GM23338 (cell line): ENCODE data around the gene CTDSPL.

ENCODE experiments used
- CREB1 ChIP-seq: fragments of 250-450 bp; sonication (Bioruptor Pico); IDR thresholded peaks from 2 replicates; pipeline ENCODE4 v1.5.0; 2020; ENCODE audit warnings: low read depth, mild to moderate bottlenecking, moderate library complexity
- CTCF ChIP-seq, 2 experiments: fragments of 200-600 bp in 1 of 2; sonication (generic) in 1 of 2; conservative IDR thresholded peaks; 2 replicates each; pipeline versions ENCODE4 v1.5.1 to v1.6.1; 2016 to 2017; ENCODE audit warnings: antibody characterized with exemption in 2 of 2, low read depth in 2 of 2, mild to moderate bottlenecking in 2 of 2, moderate library complexity in 1 of 2
- EZH2 ChIP-seq: fragments of 200-600 bp; sonication (generic); IDR thresholded peaks from one replicate; pipeline ENCODE4 v1.8.0; 2017; ENCODE audit warnings: antibody characterized with exemption, mild to moderate bottlenecking, low read depth; ENCODE audit not compliant: unreplicated experiment
- EZH2phosphoT487 ChIP-seq: fragments of 200-600 bp; sonication (generic); IDR thresholded peaks from one replicate; pipeline ENCODE4 v1.8.1; 2018; ENCODE audit warnings: antibody characterized with exemption; ENCODE audit not compliant: unreplicated experiment
- JUNB ChIP-seq: IDR thresholded peaks from one replicate; pipeline ENCODE4 v1.6.1; 2016; ENCODE audit warnings: antibody characterized with exemption; ENCODE audit not compliant: unreplicated experiment
- POLR2AphosphoS5 ChIP-seq: IDR thresholded peaks from 2 replicates; pipeline ENCODE4 v1.6.1; 2016; ENCODE audit warnings: antibody characterized with exemption, low read depth
- REST ChIP-seq: IDR thresholded peaks from one replicate; pipeline ENCODE4 v1.6.1; 2018; ENCODE audit warnings: antibody characterized with exemption; ENCODE audit not compliant: unreplicated experiment
- ZNF114 ChIP-seq: fragments of 250-450 bp; sonication (Bioruptor Pico); IDR thresholded peaks from 2 replicates; pipeline ENCODE4 v1.5.0; 2020; ENCODE audit warnings: mild to moderate bottlenecking, moderate library complexity
- ZNF331 ChIP-seq: fragments of 250-450 bp; sonication (Bioruptor Pico); IDR thresholded peaks from 2 replicates; pipeline ENCODE4 v1.5.0; 2020; ENCODE audit warnings: low read depth, mild to moderate bottlenecking, moderate library complexity

- no peak for TF ChIP-seq CTCF (conservative IDR thresholded peaks at IDR 0.05; ENCODE audit: low read depth in 2 of 2)
- no peak for TF ChIP-seq POLR2AphosphoS5
- TF ChIP-seq EZH2 = no peak
- no peak for TF ChIP-seq CREB1 (CRISPR knock-in tag)
- no peak for TF ChIP-seq EZH2phosphoT487
- no peak for TF ChIP-seq REST
- TF ChIP-seq ZNF114 = no peak
- TF ChIP-seq JUNB = no peak
- TF ChIP-seq ZNF331 = no peak
Measured at GRCh38 chr3:37924453-37924852, 62.8 kb downstream of the CTDSPL start.
